Brain microvascular endothelial cell (primary cell): ENCODE data around the gene TRIM54.
A peak's percentile ranks its signal among the peaks of the same experiment; 100 is the strongest.
"Not testable (repeated sequence)": the region's sequence is repeated elsewhere in the genome, so short reads cannot be mapped to it uniquely, and the experiment has no call there.

Source experiments
- DNase-seq: peaks from one replicate; pipeline ENCODE4 v3.0.0-alpha.2; 2020
- H3K27ac ChIP-seq: fragments of 250-450 bp; sonication (Bioruptor Pico); 2 replicates; pipeline ENCODE4 v1.5.1; 2020; ENCODE audit warnings: mild to moderate bottlenecking, moderate library complexity
- H3K27me3 ChIP-seq: fragments of 250-450 bp; sonication (Bioruptor Pico); replicated peaks from 2 replicates; pipeline ENCODE4 v1.5.1; 2020; ENCODE audit warnings: mild to moderate bottlenecking
- H3K36me3 ChIP-seq: fragments of 250-450 bp; sonication (Bioruptor Pico); replicated peaks from 2 replicates; pipeline ENCODE4 v1.5.1; 2020; ENCODE audit warnings: mild to moderate bottlenecking
- H3K4me3 ChIP-seq: 2 replicates; pipeline ENCODE4 v1.5.1; 2011; ENCODE audit warnings: low read depth, mild to moderate bottlenecking, control low read depth, low read length, moderate library complexity
- in situ Hi-C: cut with HindIII; loops from 2 replicates; pipeline ENCODE4 v1.10.0; 2017; ENCODE audit warnings: low sequenced_read_pairs, low pct_ligation_motif_present
- TF ChIP-seq, protein P1 (sequence below): IDR thresholded peaks from 2 replicates; pipeline ENCODE4 v1.5.1; 2011; ENCODE audit warnings: low read depth, mild to moderate bottlenecking, moderate library complexity, low read length, control low read depth, inconsistent platforms; ENCODE audit errors: missing control alignments

Gene TRIM54

DNA sequence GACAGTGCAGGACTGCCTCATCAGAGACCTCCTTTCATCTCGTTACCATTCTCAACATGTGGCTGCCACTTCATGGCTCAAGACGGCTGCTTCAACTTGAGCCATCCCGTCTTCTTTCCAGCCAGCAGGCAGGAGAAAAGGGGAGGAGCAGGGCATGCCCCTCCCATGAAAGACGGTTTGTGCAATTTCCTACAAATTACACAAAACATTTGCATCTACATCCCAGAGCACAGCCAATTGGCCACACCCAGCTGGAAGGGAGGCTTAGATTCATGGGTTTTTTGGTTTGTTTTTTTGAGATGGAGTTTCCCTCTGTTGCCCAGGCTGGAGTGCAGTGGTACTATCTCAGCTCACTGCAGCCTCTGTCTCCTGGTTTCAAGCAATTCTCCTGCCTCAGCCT, 14.3 kb downstream of the TRIM54 start:
- Histone ChIP-seq H3K4me3 (no peak overlapping the region), H3K36me3 (no peaks in the 10 kb centered on the region), H3K27ac (no peak overlapping the region), H3K27me3 (peaks cover 8% of the 10 kb centered on the region)
- DNase-seq = no peak
- in situ Hi-C loops = loop anchor here (25.0 kb wide), 1 partner anchor 184 kb away; the partner anchor contains the start of genes ABHD1 and CGREF1
- TF ChIP-seq, protein P1, sequence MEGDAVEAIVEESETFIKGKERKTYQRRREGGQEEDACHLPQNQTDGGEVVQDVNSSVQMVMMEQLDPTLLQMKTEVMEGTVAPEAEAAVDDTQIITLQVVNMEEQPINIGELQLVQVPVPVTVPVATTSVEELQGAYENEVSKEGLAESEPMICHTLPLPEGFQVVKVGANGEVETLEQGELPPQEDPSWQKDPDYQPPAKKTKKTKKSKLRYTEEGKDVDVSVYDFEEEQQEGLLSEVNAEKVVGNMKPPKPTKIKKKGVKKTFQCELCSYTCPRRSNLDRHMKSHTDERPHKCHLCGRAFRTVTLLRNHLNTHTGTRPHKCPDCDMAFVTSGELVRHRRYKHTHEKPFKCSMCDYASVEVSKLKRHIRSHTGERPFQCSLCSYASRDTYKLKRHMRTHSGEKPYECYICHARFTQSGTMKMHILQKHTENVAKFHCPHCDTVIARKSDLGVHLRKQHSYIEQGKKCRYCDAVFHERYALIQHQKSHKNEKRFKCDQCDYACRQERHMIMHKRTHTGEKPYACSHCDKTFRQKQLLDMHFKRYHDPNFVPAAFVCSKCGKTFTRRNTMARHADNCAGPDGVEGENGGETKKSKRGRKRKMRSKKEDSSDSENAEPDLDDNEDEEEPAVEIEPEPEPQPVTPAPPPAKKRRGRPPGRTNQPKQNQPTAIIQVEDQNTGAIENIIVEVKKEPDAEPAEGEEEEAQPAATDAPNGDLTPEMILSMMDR = no peak

GRCh38 chr2:27297195-27297594, 15.0 kb downstream of the TRIM54 start:
- TF ChIP-seq, protein P1 = no peak
- Histone ChIP-seq H3K4me3 (no peak overlapping the region), H3K36me3 (no peaks in the 10 kb centered on the region), H3K27me3 (peaks cover 3% of the 10 kb centered on the region), H3K27ac (no peak overlapping the region)
- in situ Hi-C loops = loop anchor here (25.0 kb wide), 1 partner anchor 185 kb away; the partner anchor contains the start of genes ABHD1 and CGREF1
- no peak for DNase-seq

DNA sequence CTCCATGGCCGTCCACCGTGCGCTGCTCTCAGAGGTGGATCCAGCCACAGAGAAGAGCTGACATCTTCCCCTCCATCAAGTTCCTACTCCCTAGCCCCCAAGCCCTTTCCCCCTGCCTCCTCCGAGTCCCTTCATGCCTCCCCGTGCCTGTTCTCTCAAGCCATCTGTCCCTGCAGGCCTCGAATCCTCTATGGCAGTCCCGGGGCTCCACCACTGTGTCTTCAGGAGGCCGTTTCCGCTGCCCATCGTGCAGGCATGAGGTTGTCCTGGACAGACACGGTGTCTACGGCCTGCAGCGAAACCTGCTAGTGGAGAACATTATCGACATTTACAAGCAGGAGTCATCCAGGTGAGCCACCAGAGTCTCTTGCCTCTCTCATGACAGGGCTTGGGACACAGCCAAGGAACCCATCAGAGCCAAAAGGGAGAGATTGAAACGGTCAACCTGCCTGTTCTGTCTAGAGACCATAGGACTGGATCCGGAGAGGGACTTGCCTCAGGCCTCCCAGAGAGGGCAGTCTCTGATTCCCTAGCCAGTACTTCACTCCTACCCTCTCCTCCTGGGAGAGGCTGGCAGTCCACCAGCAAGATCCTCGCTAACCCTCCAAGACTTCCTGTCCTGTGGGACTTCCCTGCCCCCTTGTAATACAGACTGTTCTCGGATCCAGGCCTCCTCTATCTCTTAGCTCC, 16.3 kb downstream of the TRIM54 start:
- Histone ChIP-seq H3K36me3 (no peaks in the 10 kb centered on the region), H3K27ac (no peak overlapping the region), H3K27me3 (peaks cover 3% of the 10 kb centered on the region), H3K4me3 (no peak overlapping the region)
- TF ChIP-seq, protein P1 = no peak
- in situ Hi-C loops = loop anchor here (25.0 kb wide), 1 partner anchor 186 kb away; the partner anchor contains the start of genes ABHD1 and CGREF1
- DNase-seq = no peak

- DNase-seq, H3K36me3 ChIP-seq, H3K27ac ChIP-seq, H3K4me3 ChIP-seq, in situ Hi-C loops: not testable (repeated sequence)
- H3K27me3 ChIP-seq = peaks cover 13% of the 10 kb centered on the region
Observed at GRCh38 chr2:27300606-27301005, 18.4 kb downstream of the TRIM54 start.

- no peak overlapping the region for H3K27ac ChIP-seq
- H3K4me3 ChIP-seq = no peak overlapping the region
- TF ChIP-seq, protein P1 = peak; percentile 81
- H3K27me3 ChIP-seq = peaks cover 37% of the 10 kb centered on the region
- DNase-seq = peak; percentile 47
- in situ Hi-C loops = no loop called here
- no peaks in the 10 kb centered on the region for H3K36me3 ChIP-seq
Observed at GRCh38 chr2:27303093-27304025, 21.1 kb downstream of the TRIM54 start.
